IMR-90 (cell line): ENCODE measurements around the gene GALNT9. TPM values are rescaled to one million over a fixed set of nuclear protein-coding genes. Genes with fewer than 3 reads are reported as not detected.

ENCODE experiments used
- ATAC-seq: fragments of 200-7000 bp; cut with Tn5 transposase; 2 replicates; pipeline ENCODE4 v1.9.1; 2020; ENCODE audit warnings: low read depth, mild to moderate bottlenecking, moderate library complexity
- BruUV-seq: library from RNA; stranded (reverse); fragments of 400-500 nt; replicated peaks from 2 replicates; lab custom pipeline; 2021; lab: Mats Ljungman, UMichigan
- CTCF ChIA-PET: fragments of 300-600 bp; formaldehyde crosslinking; extraction: SDS; loops from one replicate; lab custom pipeline; 2021; ENCODE audit warnings: antibody characterized with exemption; lab: Yijun Ruan, JAX
- POLR2A ChIA-PET: fragments of 300-600 bp; sonication (Branson Sonifier 250); formaldehyde crosslinking; loops from one replicate; lab custom pipeline; 2022; ENCODE audit warnings: antibody characterized with exemption; ENCODE audit not compliant: unreplicated experiment; lab: Charles Lee
- DNase-seq: peaks from one replicate; pipeline ENCODE4 v3.0.0; 2013
- H2AFZ ChIP-seq: replicated peaks from 2 replicates; pipeline ENCODE3; 2013; ENCODE audit warnings: low read length, mild to moderate bottlenecking; ENCODE audit not compliant: poor library complexity
- H2AK5ac ChIP-seq: 2 replicates; pipeline ENCODE4 v1.6.1; 2013; ENCODE audit warnings: low read depth, low read length, inconsistent platforms
- H2AK9ac ChIP-seq: replicated peaks from 2 replicates; pipeline ENCODE3; 2013; ENCODE audit warnings: mild to moderate bottlenecking, low read depth, low read length, moderate library complexity; ENCODE audit not compliant: poor library complexity
- H2BK120ac ChIP-seq: 2 replicates; pipeline ENCODE4 v1.6.1; 2013; ENCODE audit warnings: low read depth, low read length, inconsistent platforms
- H2BK15ac ChIP-seq: 3 replicates; pipeline ENCODE4 v1.6.1; 2013; ENCODE audit warnings: low read depth, low read length, inconsistent platforms
- H2BK20ac ChIP-seq: 2 replicates; pipeline ENCODE4 v1.6.1; 2013; ENCODE audit warnings: low read depth, mild to moderate bottlenecking, inconsistent platforms, low read length, moderate library complexity
- H2BK5ac ChIP-seq: 2 replicates; pipeline ENCODE4 v1.6.1; 2013; ENCODE audit warnings: mild to moderate bottlenecking, low read depth, low read length, inconsistent platforms; ENCODE audit not compliant: poor library complexity, severe bottlenecking
- H3K14ac ChIP-seq: replicated peaks from 2 replicates; pipeline ENCODE4 v1.6.1; 2013; ENCODE audit warnings: low read depth, low read length, inconsistent platforms
- H3K18ac ChIP-seq: 2 replicates; pipeline ENCODE4 v1.6.1; 2013; ENCODE audit warnings: low read depth, low read length, control low read depth
- H3K23ac ChIP-seq: 2 replicates; pipeline ENCODE4 v1.6.1; 2013; ENCODE audit warnings: low read depth, low read length, inconsistent platforms
- H3K27ac ChIP-seq: 2 replicates; pipeline ENCODE4 v1.5.1; 2013; ENCODE audit warnings: mild to moderate bottlenecking, control low read depth, low read length; ENCODE audit not compliant: insufficient read depth
- H3K27me3 ChIP-seq: 2 replicates; pipeline ENCODE4 v1.6.1; 2013; ENCODE audit warnings: low read length; ENCODE audit not compliant: control insufficient read depth, insufficient read depth
- H3K36me3 ChIP-seq: 2 replicates; pipeline ENCODE4 v1.6.1; 2013; ENCODE audit warnings: low read length, mixed read lengths; ENCODE audit not compliant: control insufficient read depth, insufficient read depth
- H3K4ac ChIP-seq: 2 replicates; pipeline ENCODE4 v1.6.1; 2013; ENCODE audit warnings: low read depth, low read length, inconsistent platforms
- H3K4me1 ChIP-seq: 2 replicates; pipeline ENCODE4 v1.6.1; 2013; ENCODE audit warnings: low read length, mixed read lengths; ENCODE audit not compliant: control insufficient read depth, insufficient read depth
- H3K4me2 ChIP-seq: 2 replicates; pipeline ENCODE4 v1.6.1; 2013; ENCODE audit warnings: low read depth, mild to moderate bottlenecking, control low read depth, low read length, moderate library complexity
- H3K4me3 ChIP-seq: 2 replicates; pipeline ENCODE4 v1.5.1; 2013; ENCODE audit warnings: low read depth, mild to moderate bottlenecking, control low read depth, low read length, moderate library complexity; ENCODE audit not compliant: insufficient read depth
- H3K56ac ChIP-seq: 2 replicates; pipeline ENCODE4 v1.6.1; 2013; ENCODE audit warnings: low read length, inconsistent platforms; ENCODE audit not compliant: insufficient read depth; ENCODE audit errors: extremely low read depth
- H3K79me1 ChIP-seq, 2 experiments: 2 replicates each; pipeline ENCODE4 v1.6.1; 2013; ENCODE audit warnings: low read length in 2 of 2, inconsistent platforms in 1 of 2, low read depth in 1 of 2
- H3K9ac ChIP-seq: 2 replicates; pipeline ENCODE4 v1.6.1; 2013; ENCODE audit warnings: low read depth, low read length, control low read depth
- H3K9me1 ChIP-seq: 2 replicates; pipeline ENCODE4 v1.6.1; 2013; ENCODE audit warnings: low read length, inconsistent platforms; ENCODE audit not compliant: insufficient read depth
- H3K9me3 ChIP-seq: 2 replicates; pipeline ENCODE4 v1.6.1; 2013; ENCODE audit warnings: low read length; ENCODE audit not compliant: control insufficient read depth, insufficient read depth
- H4K20me1 ChIP-seq: 2 replicates; pipeline ENCODE4 v1.6.1; 2013; ENCODE audit warnings: low read length, inconsistent platforms; ENCODE audit not compliant: insufficient read depth
- H4K5ac ChIP-seq: 2 replicates; pipeline ENCODE4 v1.6.1; 2013; ENCODE audit warnings: mild to moderate bottlenecking, low read depth, low read length, control low read depth
- H4K8ac ChIP-seq, 2 experiments: 2 replicates each; pipeline ENCODE4 v1.6.1; 2013; ENCODE audit warnings: low read depth in 2 of 2, low read length in 2 of 2, control low read depth in 1 of 2, inconsistent platforms in 1 of 2
- H4K91ac ChIP-seq: 2 replicates; pipeline ENCODE4 v1.6.1; 2013; ENCODE audit warnings: low read depth, low read length, inconsistent platforms; ENCODE audit not compliant: insufficient read depth
- BHLHE40 ChIP-seq: fragments of 150-350 bp; IDR thresholded peaks from 2 replicates; pipeline ENCODE4 v1.6.1; 2016; ENCODE audit warnings: mild to moderate bottlenecking, low read depth, low read length
- CEBPB ChIP-seq: IDR thresholded peaks from 2 replicates; pipeline ENCODE4 v1.6.1; 2012; ENCODE audit warnings: low read depth, low read length, improper control_type of control experiment
- CHD1 ChIP-seq: IDR thresholded peaks from 2 replicates; pipeline ENCODE4 v1.6.1; 2012; ENCODE audit warnings: low read depth, low read length, improper control_type of control experiment
- ELK1 ChIP-seq: fragments of 150-350 bp; IDR thresholded peaks from 2 replicates; pipeline ENCODE4 v1.6.1; 2016; ENCODE audit warnings: low read depth, mild to moderate bottlenecking, low read length, moderate library complexity, borderline replicate concordance
- FOS ChIP-seq: fragments of 150-350 bp; IDR thresholded peaks from 2 replicates; pipeline ENCODE4 v1.6.1; 2016; ENCODE audit warnings: low read depth, low read length
- MAFK ChIP-seq: IDR thresholded peaks from 2 replicates; pipeline ENCODE4 v1.6.1; 2012; ENCODE audit warnings: low read depth, low read length, improper control_type of control experiment
- MAZ ChIP-seq: IDR thresholded peaks from 2 replicates; pipeline ENCODE4 v1.6.1; 2012; ENCODE audit warnings: low read depth, mild to moderate bottlenecking, low read length, improper control_type of control experiment, moderate library complexity, borderline replicate concordance
- NFE2L2 ChIP-seq: fragments of 150-350 bp; IDR thresholded peaks from 2 replicates; pipeline ENCODE4 v1.6.1; 2016; ENCODE audit warnings: low read depth, mild to moderate bottlenecking, low read length
- POLR2A ChIP-seq: IDR thresholded peaks from 2 replicates; pipeline ENCODE4 v1.6.1; 2012; ENCODE audit warnings: mild to moderate bottlenecking, low read depth, low read length
- RCOR1 ChIP-seq: IDR thresholded peaks from 2 replicates; pipeline ENCODE4 v1.6.1; 2012; ENCODE audit warnings: mild to moderate bottlenecking, low read length, improper control_type of control experiment; ENCODE audit not compliant: insufficient replicate concordance
- RFX5 ChIP-seq: IDR thresholded peaks from 2 replicates; pipeline ENCODE4 v1.8.0; 2012; ENCODE audit warnings: low read depth, mild to moderate bottlenecking, low read length, moderate library complexity
- SMC3 ChIP-seq: fragments of 150-350 bp; IDR thresholded peaks from 2 replicates; pipeline ENCODE4 v1.6.1; 2016; ENCODE audit warnings: low read depth, mild to moderate bottlenecking, antibody characterized with exemption, low read length, moderate library complexity
- WGBS, 2 experiments: methylation state at CpG; one replicate each; pipeline versions ENCODE4 v1.1.5 to v1.1.7; 2013; ENCODE audit warnings: missing lambda C conversion rate in 2 of 2; ENCODE audit not compliant: insufficient read length in 1 of 2; ENCODE audit errors: extremely low coverage in 2 of 2; 5-methylcytosine and 5-hydroxymethylcytosine counted together
- dilution Hi-C: fragments of 300-500 bp; cut with HindIII; formaldehyde crosslinking; loops from one replicate; pipeline ENCODE4 v1.14.3; 2018; ENCODE audit warnings: low sequenced_read_pairs; ENCODE audit not compliant: unreplicated experiment
- in situ Hi-C: fragments of 300-500 bp; cut with MboI; formaldehyde crosslinking; loops from 3 replicates; pipeline ENCODE4 v1.14.3; 2019; ENCODE audit warnings: low sequenced_read_pairs, inconsistent platforms, mixed read lengths
- intact Hi-C: fragments of 100-400 bp; cut with micrococcal nuclease; formaldehyde crosslinking; loops from 2 replicates; pipeline ENCODE4 v1.10.0; 2022
- polyA plus RNA-seq, 3 experiments: library from polyadenylated mRNA; depleted of rRNA; stranded (reverse); fragments of >200 nt; gene quantifications; 2 replicates each; pipeline ENCODE4 v1.2.3, GENCODE V29; 2012; ENCODE audit warnings: low replicate concordance in 1 of 3
- total RNA-seq: library from RNA; depleted of rRNA; stranded (reverse); fragments of >200 nt; gene quantifications from 2 replicates; pipeline ENCODE4 v1.2.3, GENCODE V29; 2012
- TF ChIP-seq, protein P1 (sequence below): conservative IDR thresholded peaks from 2 replicates; pipeline ENCODE4 v1.5.1; 2012; ENCODE audit warnings: mild to moderate bottlenecking, low read depth, low read length, improper control_type of control experiment
- TF ChIP-seq, protein P2 (sequence below): fragments of 150-350 bp; IDR thresholded peaks from 2 replicates; pipeline ENCODE4 v1.6.1; 2017; ENCODE audit warnings: mild to moderate bottlenecking, antibody characterized with exemption, low read length, low read depth

Gene GALNT9
- total and polyA plus RNA-seq, 2 of the 4 experiments (the other 2 are of a cell fraction), result under 0.01 to 0.12 TPM

DNA sequence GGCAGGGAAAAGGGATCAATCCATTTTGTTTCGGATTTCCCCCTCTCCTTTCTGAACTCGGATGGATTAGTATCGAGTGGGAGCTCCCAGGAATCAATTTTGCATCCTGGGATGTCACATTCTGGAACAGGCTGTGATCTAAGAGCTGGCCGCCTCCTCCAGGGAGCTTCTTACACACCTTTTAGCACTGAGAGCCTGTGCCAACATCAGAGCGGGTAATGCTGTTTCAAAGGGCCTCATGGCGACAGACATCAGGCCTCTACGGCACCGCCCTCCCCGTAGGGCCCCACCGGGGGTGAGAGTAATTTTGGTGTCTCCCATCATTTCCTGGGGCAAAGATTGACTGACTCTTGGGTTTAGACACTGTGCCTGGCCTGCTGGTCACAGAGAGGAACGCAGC lies 2.7 kb downstream of the GALNT9 start:
- Histone ChIP-seq H2BK15ac (no peak overlapping the region), H3K4me3 (no peak overlapping the region), H3K79me1 (no peaks in the 10 kb centered on the region), H3K18ac (no peak overlapping the region), H3K9ac (no peak overlapping the region), H3K14ac (no peak overlapping the region), H3K4ac (no peak overlapping the region), H3K4me1 (no peaks in the 10 kb centered on the region), H3K23ac (no peak overlapping the region), H2BK120ac (no peak overlapping the region), H3K9me3 (no peaks in the 10 kb centered on the region; the same call in 1 of the 2 replicates), H4K20me1 (no peaks in the 10 kb centered on the region), H3K9me1 (no peaks in the 10 kb centered on the region), H2AK5ac (no peak overlapping the region), H4K8ac (no peak overlapping the region), H2BK20ac (no peak overlapping the region), H4K91ac (no peak overlapping the region), H3K4me2 (no peak overlapping the region), H4K5ac (no peak overlapping the region), H3K27me3 (peaks cover 13% of the 10 kb centered on the region; the same call in 1 of the 2 replicates), H3K56ac (no peak overlapping the region), H2BK5ac (no peak overlapping the region), H2AFZ (no peak overlapping the region), H3K36me3 (no peaks in the 10 kb centered on the region), H3K27ac (no peak overlapping the region), H2AK9ac (no peak overlapping the region)
- TF ChIP-seq CHD1 (no peak), ELK1 (no peak), CEBPB (no peak), FOS (no peak), MAFK (no peak), BHLHE40 (no peak), POLR2A (no peak), SMC3 (no peak), MAZ (no peak), RCOR1 (no peak), NFE2L2 (no peak), RFX5 (no peak)
- TF ChIP-seq, protein P1, sequence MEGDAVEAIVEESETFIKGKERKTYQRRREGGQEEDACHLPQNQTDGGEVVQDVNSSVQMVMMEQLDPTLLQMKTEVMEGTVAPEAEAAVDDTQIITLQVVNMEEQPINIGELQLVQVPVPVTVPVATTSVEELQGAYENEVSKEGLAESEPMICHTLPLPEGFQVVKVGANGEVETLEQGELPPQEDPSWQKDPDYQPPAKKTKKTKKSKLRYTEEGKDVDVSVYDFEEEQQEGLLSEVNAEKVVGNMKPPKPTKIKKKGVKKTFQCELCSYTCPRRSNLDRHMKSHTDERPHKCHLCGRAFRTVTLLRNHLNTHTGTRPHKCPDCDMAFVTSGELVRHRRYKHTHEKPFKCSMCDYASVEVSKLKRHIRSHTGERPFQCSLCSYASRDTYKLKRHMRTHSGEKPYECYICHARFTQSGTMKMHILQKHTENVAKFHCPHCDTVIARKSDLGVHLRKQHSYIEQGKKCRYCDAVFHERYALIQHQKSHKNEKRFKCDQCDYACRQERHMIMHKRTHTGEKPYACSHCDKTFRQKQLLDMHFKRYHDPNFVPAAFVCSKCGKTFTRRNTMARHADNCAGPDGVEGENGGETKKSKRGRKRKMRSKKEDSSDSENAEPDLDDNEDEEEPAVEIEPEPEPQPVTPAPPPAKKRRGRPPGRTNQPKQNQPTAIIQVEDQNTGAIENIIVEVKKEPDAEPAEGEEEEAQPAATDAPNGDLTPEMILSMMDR, result no peak
- TF ChIP-seq, protein P2, sequence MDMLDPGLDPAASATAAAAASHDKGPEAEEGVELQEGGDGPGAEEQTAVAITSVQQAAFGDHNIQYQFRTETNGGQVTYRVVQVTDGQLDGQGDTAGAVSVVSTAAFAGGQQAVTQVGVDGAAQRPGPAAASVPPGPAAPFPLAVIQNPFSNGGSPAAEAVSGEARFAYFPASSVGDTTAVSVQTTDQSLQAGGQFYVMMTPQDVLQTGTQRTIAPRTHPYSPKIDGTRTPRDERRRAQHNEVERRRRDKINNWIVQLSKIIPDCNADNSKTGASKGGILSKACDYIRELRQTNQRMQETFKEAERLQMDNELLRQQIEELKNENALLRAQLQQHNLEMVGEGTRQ, result no peak
- POLR2A ChIA-PET, result no interaction called here
- no TSS peak for BruUV-seq
- DNase-seq (no peak), ATAC-seq (no peak)
- WGBS, 2 experiments, result 87% methylated on average over 3 of the region's 11 CpGs; no CpG with 5 or more reads in 1 of the 2 experiments
- CTCF ChIA-PET, result no interaction called here
- intact Hi-C loops (no loop called here), dilution Hi-C loops (no loop called here), in situ Hi-C loops (no loop called here)
